HFFc6 (cell line): Measurements from ENCODE around the gene PPP2R5A. TPM values are rescaled to one million over a fixed set of nuclear protein-coding genes. Genes with fewer than 3 reads are reported as not detected.
"Not testable (repeated sequence)": the region's sequence is repeated elsewhere in the genome, so short reads cannot be mapped to it uniquely, and the experiment has no call there.

ENCODE experiments used
- DNase-seq: peaks from one replicate; pipeline ENCODE4 v3.0.0-alpha.2; 2018
- H3K27ac Mint-ChIP-seq: 2 replicates; pipeline ENCODE4 v1.8.0; 2020; ENCODE audit warnings: mild to moderate bottlenecking, mixed read lengths
- H3K27me3 Mint-ChIP-seq: 2 replicates; pipeline ENCODE4 v1.8.0; 2021; ENCODE audit warnings: mild to moderate bottlenecking, moderate library complexity, mixed read lengths; ENCODE audit not compliant: insufficient read depth
- H3K36me3 Mint-ChIP-seq: 2 replicates; pipeline ENCODE4 v1.8.0; 2021; ENCODE audit warnings: low read depth, mixed read lengths
- H3K4me1 Mint-ChIP-seq: 2 replicates; pipeline ENCODE4 v1.8.0; 2020; ENCODE audit warnings: low read depth, mixed read lengths
- H3K4me3 Mint-ChIP-seq: 2 replicates; pipeline ENCODE4 v1.8.0; 2020; ENCODE audit warnings: mild to moderate bottlenecking, moderate library complexity, mixed read lengths
- H3K9me3 Mint-ChIP-seq: 2 replicates; pipeline ENCODE4 v1.8.0; 2020; ENCODE audit warnings: mild to moderate bottlenecking, mixed read lengths
- CTCF ChIP-seq: fragments of 200-600 bp; sonication (generic); IDR thresholded peaks from 2 replicates; pipeline ENCODE4 v1.5.0; 2021; ENCODE audit warnings: antibody characterized with exemption, mild to moderate bottlenecking
- total RNA-seq, 6 experiments: library from RNA; stranded (reverse); fragmentation: NEBNext Ultra II Directional; extraction: Animal tissue kit (Norgen Biotek cat#: 25700); gene quantifications; 2 replicates in 1 of 6; 3 replicates in 5 of 6; pipeline ENCODE4 v1.2.3, GENCODE V29; 2021

Gene PPP2R5A
- total RNA-seq, 6 experiments from 2014 or later, result 15.2 to 19.5 (median 17.8) TPM

DNA sequence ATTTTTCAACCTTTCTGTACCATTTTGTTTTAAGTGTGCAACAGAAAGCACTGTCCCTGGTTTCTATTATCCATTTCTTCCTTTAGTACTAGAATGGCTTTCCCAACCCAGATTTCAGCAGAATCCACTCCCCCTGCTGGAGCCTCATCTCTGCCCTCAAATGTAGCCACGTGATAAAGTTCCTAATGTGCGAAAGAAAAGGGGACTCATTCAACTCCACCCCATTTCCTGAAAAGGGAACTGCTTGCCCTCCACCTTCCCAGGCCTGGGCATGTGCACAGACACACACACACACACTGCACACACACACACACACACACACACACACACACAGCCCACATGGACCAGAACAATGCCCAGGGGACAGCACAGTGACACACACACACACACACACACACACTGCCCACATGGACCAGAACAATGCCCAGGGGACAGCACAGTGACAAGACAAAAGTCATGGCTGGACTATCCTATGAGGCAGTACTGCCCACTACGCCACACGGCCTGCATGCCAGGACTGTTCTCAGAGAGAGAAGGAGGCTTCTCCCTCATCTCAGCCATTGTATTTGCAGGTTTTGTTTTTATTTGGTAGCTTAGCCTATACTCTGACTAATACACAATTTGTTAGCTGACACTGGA is 96.3 kb downstream of the PPP2R5A start:
- Mint-ChIP-seq H3K27ac (no peak overlapping the region), H3K36me3 (0 out of 2 replicates have a peak, but pooled peaks cover 6% of the 10 kb centered on the region), H3K4me3 (no peak overlapping the region), H3K4me1 (no peaks in the 10 kb centered on the region), H3K9me3 (no peaks in the 10 kb centered on the region), H3K27me3 (peaks cover 2% of the 10 kb centered on the region)
- no peak for DNase-seq
- no peak for TF ChIP-seq CTCF

- no peak for DNase-seq
- no peak overlapping the region for H3K27ac Mint-ChIP-seq
- no peak overlapping the region for H3K4me3 Mint-ChIP-seq
- TF ChIP-seq CTCF, result no peak
- H3K9me3 Mint-ChIP-seq, result peaks cover 7% of the 10 kb centered on the region
- H3K27me3 Mint-ChIP-seq, result peaks cover 6% of the 10 kb centered on the region
- peaks cover 17% of the 10 kb centered on the region for H3K36me3 Mint-ChIP-seq
- H3K4me1 Mint-ChIP-seq, result no peaks in the 10 kb centered on the region
These were observed 100.8 kb downstream of the PPP2R5A start for GRCh38 chr1:212386029-212386428.

DNA sequence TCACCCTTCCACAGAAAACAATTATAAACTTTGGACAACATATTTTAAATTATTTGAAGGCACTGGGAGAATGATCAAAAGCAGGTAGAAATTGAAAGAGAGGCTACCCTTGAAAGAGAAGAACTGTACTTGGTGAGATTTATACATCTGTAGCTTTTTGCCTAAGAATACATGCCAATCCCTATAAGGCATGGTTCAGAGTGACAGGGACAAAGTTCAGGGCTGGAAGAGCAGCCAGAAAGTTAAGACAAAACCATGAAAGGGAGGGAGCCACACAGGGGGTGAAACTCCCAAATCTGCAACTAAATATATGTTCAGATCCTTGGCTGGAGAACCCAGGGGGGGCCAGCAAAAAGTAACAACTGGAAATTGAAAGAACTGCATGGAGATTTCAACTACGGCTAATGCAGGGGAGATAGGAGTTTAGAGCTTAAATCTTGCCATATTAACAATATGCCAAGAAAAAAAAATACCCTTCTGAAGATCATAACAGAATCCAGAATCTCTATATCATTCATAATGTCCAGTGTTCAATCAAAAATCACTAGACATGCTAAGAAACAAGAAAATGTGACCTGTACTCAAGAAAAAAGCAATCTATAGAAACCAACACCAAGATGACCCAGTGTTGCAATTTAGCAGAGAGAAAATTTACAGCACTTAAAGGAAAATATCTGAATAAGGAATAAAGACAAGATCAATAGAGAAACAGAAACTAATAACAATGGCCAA is 103.9 kb downstream of the PPP2R5A start:
- no peak for TF ChIP-seq CTCF
- Mint-ChIP-seq H3K27me3 (peaks cover 6% of the 10 kb centered on the region), H3K4me3 (no peak overlapping the region), H3K9me3 (peaks cover 13% of the 10 kb centered on the region), H3K36me3 (peaks cover 27% of the 10 kb centered on the region), H3K4me1 (no peaks in the 10 kb centered on the region), H3K27ac (no peak overlapping the region)
- no peak for DNase-seq

- not testable (repeated sequence) for H3K4me1 Mint-ChIP-seq, H3K4me3 Mint-ChIP-seq, H3K27ac Mint-ChIP-seq, H3K27me3 Mint-ChIP-seq, DNase-seq
- H3K9me3 Mint-ChIP-seq, result peaks cover 39% of the 10 kb centered on the region
- H3K36me3 Mint-ChIP-seq, result peaks cover 50% of the 10 kb centered on the region
These were observed 110.6 kb downstream of the PPP2R5A start for GRCh38 chr1:212395678-212396437.

DNA sequence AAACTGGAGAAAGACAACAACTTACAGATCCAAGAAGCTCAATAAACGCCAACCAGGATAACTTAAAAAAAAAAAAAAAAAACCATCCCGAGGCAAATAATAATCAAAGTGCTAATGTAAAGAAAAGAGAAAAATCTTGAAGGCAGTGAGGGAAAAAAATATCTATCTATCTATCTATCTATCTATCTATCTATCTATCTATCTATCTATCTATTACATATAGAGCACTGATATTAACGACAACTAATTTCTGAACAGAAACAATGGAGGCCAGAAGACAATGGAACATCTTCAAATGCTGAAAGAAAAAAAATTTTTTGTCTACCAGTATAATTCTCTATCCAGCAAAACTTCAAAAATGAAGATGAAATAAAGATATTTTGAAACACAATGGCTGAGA is 111.4 kb downstream of the PPP2R5A start:
- no peak overlapping the region for H3K27ac Mint-ChIP-seq
- peaks cover 36% of the 10 kb centered on the region for H3K9me3 Mint-ChIP-seq
- no peaks in the 10 kb centered on the region for H3K4me1 Mint-ChIP-seq
- DNase-seq, result no peak
- H3K4me3 Mint-ChIP-seq, result no peak overlapping the region
- peaks cover 48% of the 10 kb centered on the region for H3K36me3 Mint-ChIP-seq
- peaks cover 1% of the 10 kb centered on the region; the same call in 1 of the 2 replicates for H3K27me3 Mint-ChIP-seq
- no peak for TF ChIP-seq CTCF
